NCI-H774 (cell line): Measurements from ENCODE around the gene ATAD1.
"Not testable (repeated sequence)": the region's sequence is repeated elsewhere in the genome, so short reads cannot be mapped to it uniquely, and the experiment has no call there.

Experiments
- DNase-seq: peaks from one replicate; lab custom pipeline; 2025; lab: John Stamatoyannopoulos, UW

ATAD1 gene

DNA sequence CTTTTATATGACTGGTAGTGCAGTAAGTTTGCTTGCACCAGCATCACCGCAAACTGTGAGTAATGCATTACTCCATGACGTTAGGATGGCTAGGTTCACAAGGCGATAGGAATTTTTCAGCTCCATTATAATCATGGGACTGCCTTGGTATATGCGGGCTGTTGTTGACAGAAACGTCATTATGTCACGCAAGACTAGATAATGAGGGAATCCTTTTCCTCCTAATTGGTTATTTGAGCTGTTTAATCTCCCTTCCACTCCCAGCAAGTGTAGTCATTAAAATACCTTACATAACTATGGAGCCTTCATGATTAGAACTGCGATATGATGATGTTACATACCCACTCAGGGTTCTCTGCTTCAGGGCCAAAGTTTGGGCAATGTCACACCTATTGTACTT, 28.0 kb upstream of the ATAD1 start:
- no peak for DNase-seq

DNA sequence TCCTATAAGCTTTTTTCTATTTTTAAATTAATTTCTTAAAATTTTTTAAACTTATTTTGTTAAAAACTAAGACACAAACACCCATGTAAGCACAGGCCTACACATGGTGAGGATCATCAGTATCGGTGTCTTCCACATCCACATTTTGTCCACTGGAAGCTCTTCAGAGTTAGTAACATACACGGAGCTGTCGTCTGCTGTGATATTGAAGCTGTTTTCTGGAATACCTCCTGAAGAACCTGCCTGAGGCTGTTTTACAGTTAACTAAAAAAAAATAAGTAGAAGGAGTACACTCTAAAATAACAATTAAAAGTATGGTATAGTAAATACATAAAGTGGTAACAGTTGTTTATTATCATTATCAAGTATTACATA, 27.6 kb upstream of the ATAD1 start:
- DNase-seq = no peak

DNA sequence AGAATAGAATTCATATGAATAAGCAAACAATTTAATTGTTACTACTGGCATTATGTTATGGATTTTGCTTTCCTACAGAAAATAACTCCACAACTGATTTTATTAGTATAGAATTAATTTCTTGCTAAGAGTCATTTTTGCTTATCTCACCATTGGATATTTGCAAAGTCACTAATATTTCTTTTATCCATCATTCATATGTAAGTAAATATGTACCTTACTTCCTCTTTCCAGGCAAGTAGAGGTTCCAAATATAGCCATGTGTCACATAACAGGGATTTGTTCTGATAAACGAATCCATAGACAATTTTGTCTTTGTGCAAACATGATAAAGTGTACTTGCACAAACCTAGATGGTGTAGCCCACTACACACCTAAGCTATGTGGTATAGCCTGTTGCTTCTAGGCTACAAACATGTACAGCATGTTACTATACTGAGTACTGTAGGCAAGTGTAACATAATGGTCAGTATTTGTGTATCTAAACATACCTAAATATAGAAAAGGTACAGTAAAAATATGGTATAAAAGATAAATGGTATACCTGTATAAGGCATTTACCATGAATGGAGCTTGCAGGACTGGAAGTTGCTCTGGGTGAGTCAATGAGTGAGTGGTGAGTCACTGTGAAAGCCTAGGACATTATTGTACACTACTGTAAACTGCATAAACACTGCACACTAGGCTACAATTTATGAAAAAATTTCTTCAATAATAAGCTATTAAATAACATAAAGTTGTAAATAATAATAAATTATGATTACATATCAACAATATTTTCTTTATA, 27.0 kb upstream of the ATAD1 start:
- DNase-seq = no peak

DNA sequence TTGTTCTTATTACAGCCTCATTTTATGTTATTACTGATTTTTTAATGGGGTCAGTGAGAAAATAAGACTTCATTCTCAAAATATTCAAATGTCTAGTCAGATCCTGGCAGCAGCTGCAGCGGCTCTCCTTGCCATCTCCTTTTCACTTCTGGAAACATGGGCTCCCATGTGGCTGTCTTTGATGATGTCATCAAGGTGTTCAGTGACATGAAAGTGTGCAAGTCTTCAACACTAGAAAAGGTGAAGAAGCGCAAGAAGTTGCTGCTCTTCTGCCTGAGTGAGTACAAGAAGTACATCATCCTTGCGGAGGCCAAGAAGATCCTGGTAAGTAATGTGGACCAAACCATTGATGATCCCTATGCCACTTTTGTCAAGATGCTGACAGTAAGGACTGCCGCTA, 25.7 kb upstream of the ATAD1 start:
- no peak for DNase-seq

DNA sequence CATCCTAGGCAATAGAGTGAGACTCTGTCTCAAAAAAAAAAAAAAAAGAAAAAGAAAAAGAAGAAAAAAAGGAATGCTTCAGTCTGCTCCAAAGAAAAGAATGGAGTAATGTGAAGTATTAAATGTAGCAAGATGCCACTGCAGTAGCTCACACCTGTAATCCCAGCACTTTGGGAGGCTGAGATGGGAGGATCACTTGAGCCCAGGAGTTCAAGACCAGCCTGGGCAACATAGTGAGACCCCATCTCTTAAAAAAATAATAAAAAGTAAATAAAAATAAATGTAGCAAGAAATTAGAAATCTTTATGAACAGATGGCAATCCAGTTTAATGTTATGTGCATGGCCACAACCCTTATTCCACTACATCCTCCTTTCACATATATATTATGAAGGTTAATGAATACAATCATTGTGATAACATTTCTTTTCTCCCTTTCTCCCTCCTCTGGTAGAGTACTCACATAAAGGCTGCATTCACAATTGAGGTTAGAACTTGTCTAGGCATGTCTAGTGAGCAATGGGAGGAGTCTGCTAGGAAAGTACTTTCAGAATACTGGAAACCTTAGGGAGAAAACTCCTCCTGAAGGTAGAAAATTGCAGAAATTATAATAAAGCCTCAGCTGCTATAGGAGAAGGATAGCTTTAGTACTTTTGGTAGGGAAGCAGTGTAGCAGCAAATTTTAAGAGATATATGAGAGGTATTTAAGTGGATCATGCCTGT, 24.9 kb upstream of the ATAD1 start:
- no peak for DNase-seq

DNA sequence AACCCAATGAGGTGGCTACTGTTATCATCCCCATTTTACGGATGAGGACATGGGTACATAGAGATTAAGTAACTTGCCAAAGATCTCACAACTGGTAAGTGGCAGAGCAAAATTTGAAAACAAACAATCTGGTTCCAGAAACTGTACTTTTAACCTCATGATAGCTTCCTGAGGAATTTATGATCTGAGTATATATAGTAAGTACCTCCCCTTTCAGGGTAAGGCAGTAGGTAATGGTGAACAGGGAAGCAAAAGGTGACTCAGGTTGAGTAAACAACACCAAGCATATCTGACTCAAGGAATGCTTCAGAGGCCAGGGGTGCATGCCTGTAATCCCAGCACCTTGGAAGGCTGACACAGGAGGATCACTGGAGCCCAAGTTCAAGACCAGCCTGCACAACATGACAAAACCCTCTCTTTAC, 24.2 kb upstream of the ATAD1 start:
- no peak for DNase-seq

DNA sequence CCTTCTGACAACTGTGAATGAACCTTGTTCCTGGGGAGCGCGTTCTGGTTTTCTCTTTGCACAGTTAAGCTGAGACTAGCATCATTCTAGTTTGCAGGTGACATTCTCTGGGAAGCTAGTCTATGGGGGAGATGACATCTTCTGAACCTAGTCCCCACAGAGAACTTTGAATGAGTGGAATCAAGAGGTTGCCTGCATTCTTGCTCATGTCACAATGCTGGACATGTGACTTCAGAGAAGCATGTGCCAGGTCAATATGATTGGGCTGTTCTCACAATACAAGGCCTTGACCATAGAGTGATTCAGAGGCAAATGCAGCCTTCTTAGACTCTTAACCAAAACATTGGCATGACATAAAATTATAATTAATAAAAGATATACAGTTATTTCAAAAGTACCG, 23.2 kb upstream of the ATAD1 start:
- DNase-seq = no peak

DNA sequence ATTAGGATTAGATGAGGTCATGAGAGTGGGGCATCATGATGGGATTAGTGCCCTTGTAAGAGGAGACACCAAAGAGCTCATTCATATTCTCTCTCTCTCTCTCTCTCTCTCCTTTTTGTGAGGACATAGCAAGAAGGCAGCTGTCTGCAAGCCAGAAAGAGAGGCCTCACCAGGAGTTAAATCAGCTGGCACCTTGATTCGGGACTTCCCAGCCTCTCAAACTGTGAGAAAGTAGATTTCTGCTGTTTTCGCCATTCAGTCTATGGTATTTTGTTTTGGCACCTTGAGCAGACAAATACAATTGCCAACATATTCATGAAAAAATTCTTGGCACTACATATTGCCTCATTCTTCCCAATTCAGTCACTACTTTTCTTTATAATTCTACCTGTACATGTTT, 20.6 kb upstream of the ATAD1 start:
- no peak for DNase-seq

DNA sequence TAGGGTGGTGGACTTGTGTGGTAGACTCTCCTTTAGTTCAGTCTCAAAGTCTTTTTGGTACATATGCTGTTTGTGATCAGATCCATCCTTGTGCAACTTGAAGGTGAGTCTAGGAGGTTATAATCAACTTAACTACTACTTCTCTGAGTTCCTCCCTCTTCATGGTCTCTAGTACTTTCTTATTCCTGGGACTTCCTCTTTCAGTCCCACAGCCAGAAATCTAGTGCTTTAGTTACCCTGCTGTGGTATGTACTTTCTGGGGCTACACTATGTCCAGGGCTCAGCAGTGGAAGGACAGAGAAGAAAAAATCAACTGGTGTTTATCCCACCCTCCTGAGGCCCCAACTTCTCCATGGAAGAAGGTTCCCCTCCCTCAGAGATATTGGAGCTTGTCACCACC, 19.4 kb upstream of the ATAD1 start:
- DNase-seq = no peak

DNA sequence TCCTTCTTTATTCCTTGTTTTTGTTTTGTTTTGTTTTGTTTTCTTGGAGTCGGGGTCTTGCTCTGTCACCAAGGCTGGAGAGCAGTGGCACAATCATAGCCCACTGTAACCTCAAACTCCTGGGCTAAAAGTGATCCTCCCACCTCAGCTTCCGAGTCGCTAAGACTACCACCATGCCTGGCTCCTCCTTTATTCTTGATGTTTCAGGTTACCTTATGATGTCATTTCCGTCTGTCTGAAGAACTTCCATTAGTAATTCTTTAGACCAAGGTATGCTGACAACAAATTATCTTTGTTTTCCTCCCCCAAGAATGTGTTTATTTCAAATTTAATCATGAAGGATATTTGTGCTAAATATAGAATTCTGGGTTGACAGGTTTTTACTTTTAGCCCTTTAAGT, 18.1 kb upstream of the ATAD1 start:
- DNase-seq = no peak

DNA sequence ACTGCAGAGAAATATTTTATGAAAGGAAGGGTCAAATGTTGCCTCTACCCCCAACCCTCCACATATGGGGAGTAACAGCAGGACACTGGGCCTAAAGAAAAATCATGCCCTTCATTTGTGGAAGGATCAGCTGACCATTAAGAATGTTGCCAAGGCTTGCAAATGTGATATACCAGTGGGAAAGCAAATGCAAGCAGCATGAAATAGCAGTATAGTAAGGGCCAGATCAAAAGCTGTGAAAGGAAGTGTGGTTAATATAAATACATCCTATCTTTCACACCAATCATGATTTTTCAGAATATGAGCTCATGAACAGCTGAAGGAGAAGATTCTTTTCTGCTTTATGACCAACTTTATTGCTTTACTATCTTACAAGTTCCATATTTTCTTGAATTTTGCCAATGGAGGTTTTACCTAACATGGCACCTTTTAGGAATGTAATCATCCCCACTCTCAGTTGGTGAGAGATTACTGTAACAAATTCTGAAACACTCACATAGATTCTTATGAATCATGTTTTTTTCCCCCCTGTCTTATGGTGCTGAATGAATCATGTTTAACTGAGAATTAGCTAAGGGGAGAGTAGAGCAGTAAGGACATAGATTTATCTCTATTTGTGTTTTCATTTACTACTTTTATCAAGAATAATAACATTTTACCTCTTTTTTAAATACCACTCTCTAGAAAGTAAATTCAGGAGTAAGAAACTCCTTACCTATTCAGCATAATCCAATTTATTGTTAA, 12.1 kb upstream of the ATAD1 start:
- no peak for DNase-seq

DNA sequence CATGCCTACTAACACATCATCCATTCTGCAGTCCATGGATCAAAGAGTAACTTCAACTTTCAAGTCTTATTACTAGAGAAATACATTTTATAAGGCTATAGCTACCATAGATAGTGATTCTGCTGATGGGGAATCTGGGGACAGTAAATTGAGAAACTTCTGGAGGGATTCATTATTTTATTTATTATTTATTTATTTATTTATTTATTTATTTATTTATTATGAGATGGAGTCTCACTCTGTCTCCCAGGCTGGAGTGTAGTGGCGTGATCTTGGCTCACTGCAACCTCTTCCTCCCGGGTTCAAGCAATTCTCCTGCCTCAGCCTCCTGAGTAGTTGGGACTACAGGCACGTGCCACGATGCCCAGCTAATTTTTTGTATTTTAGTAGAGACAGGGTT, 11.0 kb upstream of the ATAD1 start:
- not testable (repeated sequence) for DNase-seq

DNA sequence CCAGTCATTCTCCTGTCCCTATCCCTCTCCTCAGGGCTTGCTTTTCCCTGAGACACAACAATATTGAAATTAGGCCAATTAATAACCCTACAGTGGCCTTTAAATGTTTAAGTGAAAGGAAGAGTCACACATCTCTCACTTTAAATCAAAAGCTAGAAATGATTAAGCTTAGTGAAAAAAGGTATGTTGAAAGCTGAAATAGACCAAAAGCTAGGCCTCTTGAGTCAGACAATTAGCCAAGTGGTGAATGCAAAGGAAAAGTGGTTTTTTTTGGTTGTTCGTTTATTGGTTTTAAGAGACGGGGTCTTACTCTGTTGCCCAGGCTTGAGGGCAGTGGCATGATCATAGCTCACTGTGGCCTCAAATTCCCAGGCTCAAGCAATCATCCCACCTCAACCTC, 9.7 kb upstream of the ATAD1 start:
- DNase-seq = no peak

DNA sequence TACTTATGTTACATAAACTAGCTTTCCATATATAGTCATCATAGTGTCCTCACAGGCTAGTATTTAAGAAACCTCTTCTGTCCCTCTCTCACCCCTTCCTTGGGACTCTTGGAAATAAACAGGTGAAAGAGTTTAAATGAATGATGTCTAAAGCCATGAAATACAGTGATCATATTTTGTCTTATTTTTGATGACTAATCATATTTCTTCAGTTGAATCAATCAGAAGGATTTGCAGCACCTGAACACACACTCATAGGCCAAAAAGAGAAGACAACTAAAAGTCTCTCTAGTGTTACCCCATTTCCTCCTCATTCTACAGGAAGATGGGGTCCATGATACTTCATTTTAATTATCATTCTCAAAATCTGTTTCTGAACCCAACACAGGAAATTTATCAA, 8.6 kb upstream of the ATAD1 start:
- DNase-seq = no peak

DNA sequence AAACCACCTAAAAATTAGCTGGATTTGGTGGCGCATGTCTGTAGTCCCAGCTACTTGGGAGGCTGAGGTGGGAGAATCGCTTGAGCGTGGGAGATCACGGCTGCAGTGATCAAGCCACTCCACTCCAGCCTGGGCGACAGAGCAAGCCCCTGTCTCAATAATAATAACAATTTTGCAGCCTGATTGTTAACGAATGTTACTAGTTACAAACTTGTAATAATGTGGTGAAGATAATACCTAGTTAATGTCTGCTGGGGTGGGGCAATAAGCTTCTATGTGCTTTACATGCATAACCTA, 1.2 kb upstream of the ATAD1 start:
- DNase-seq = no peak

DNA sequence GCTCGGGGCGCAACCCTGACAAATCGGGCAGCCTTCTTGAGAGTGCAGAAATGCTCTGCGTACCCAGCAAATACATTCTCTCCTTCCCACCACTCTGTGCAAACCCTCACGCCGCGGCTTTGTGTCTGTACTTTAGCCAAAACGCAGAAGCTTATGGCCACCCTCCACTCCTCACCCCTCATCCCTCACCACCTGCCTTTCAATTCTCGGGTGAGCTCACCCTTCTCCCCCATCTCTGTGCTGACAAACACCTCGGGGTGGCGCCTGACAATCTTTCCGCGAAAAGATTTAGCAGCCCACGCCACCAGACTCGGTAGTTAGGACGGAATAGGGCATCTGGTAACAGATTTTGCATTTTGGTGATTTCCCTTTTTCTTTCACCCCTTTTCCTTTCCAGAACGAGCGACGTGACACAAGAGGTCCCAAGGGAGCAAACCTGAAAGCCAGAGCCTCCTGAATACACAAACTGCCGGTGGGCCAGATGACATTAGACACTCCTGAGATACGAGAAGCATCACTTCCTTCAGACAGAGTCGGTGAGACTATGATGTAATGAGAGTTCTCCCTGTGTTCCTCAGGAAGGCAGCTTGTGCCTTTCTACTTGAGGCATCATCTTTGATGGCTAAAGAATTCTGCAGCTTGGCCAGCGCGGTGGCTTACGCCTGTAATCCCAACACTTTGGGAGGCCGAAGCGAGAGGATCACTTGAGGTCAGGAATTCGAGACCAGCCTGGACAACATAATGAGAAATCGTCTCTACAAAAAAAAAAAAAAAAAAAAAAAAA, 671 bp upstream of the ATAD1 start:
- DNase-seq = no peak

DNA sequence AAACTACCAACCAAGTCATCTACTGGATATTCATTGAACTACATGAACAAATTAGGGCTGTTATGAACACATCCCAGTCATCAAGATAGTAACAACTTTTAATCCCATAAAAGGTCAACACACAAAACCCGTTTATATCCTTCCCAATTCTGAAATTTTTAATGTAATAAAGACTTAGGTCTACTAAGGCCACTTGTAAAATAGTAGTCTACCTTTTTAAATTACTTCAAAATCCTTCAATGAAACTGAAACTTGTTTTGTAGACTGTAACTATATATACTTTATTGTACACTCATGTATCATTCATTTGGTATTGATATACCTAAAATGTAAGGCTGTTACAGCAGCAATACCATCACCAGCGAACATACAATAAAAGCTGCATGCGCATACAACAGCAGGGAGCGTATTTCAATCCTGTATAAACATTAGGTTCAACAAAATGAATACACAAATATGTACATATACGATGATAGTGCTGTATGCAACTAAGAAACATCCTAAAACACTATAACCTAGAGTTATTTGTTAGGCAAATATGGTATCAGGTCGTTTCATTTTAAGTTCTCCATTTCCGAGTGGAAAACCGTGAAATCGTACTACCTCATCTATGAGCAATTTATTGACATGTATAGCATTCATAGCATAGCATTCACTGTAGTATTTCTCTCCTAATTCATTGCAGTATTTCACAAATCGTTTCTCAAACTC, 973 bp downstream of the ATAD1 start:
- DNase-seq = no peak

DNA sequence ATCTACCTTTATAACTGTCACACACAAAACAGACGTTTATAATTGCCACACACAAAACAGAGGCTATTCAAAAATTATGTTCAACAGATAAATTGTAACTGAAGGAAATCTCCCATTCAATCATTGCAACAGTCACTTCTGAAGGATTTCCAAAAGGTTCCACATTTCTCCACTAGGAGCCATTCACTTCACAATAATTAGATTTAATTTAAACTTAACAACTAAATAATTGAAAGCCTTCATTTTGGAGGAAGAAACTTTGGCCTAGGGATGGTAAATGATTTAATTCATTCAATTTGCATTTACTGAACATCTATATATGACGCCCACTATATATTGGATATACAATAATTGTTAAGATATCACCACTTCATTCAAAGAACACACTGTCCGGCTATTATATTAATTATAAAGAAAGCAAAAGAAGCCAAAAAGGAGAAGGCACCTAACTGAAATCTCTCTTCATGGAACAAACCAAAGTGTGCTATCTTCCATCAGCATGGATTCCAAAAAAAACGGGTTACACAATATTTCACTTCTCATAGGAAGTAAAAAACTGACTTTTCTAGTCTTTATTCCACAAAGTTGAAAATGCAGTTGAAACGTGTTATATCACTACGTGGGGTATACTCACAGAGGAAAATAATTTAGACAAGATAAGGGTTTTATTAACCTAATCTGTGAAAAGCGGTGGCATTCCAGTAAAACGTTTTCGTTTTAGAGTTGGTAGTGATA, 1.7 kb downstream of the ATAD1 start:
- no peak for DNase-seq

DNA sequence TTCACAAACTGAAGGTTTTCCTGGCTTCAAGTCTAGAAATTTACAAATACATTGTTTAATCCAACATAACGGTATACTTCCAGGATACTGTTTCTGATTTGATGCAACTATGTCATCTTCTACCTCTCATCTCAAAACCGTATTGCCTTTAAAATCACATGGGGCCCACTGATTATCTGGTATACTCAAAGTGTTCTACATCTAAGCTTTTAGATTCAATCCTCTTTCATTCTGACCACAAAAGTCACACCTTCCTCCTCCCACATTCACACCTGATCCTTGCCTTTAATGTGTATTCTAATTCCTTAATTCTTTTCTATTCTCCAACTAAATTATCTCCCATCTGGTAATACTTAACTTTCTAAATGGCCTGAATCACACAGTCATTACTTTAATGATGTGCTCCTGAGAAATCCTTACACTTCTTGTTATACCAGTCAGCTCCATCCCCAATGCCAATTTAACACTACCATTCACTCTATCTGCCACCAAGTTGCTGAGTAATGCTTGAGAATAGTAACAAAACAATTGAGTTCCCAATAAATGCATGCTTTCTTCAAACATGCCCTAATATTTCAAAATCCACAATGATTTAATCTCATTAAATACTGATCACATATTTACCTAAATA, 13.0 kb downstream of the ATAD1 start:
- DNase-seq = no peak

DNA sequence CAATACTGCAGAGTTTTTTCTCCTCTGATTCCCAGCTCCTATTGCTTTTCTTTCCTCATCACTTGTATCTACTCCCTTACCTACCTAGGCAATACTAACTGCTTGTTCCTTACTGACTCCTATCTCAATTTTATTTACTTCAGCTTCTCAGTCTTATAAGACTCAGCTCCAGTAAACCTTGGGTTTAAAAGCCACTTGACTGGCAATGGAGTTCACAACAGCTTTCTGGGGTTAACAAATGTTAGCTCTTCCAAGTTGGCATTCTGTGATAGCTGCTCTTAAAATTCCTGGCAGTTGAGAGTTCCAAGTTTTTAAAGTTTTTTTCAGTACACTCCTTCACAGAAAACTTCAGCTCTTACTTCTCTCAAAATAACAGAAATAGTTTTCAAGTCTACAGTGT, 14.2 kb downstream of the ATAD1 start:
- DNase-seq = no peak

DNA sequence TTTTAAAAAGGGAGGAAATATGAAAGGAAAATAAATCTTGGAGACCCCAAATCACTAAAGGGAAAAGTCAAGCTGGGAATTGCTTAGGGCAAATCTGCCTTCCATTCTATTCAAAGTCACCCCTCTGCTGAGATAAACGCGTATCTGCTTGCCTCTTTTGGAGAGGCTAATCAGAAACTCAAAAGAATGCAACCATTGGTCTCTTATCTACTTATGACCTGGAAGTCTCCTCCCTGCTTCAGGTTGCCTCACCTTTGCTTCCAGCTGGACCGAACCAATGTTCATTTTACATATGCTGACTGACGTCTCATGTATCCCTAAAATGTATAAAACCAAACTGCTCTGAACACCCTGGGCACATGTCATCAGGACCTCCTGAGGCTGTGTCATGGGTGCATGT, 14.7 kb downstream of the ATAD1 start:
- DNase-seq = no peak
